ENCODE data around the gene TEX261.

DNA sequence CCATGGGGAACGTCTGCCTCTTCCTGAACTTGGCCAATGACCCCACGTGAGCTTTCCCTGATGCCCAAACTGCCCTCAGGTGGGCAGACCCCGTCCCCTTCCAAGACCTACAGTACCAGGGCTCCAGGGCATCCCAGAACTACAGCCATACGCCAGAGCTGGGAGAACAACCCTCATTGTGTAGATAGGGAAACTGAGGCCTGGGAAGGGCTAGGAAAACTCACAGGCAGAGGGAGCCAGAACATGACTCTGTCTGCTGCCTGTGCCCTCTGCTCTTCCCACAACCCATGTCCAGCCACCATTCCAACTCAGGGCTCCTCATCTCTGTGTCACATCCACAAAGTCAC lies 33.1 kb downstream of the TEX261 start:
- TF ChIP-seq, protein P1, sequence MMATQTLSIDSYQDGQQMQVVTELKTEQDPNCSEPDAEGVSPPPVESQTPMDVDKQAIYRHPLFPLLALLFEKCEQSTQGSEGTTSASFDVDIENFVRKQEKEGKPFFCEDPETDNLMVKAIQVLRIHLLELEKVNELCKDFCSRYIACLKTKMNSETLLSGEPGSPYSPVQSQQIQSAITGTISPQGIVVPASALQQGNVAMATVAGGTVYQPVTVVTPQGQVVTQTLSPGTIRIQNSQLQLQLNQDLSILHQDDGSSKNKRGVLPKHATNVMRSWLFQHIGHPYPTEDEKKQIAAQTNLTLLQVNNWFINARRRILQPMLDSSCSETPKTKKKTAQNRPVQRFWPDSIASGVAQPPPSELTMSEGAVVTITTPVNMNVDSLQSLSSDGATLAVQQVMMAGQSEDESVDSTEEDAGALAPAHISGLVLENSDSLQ (IDR thresholded peaks at IDR 0.05), result no peak
- no peak for TF ChIP-seq SUZ12 (IDR thresholded peaks at IDR 0.05)
- TF ChIP-seq ZNF384 (IDR thresholded peaks at IDR 0.05), result no peak
- TF ChIP-seq TARDBP (IDR thresholded peaks at IDR 0.05), result no peak
- TF ChIP-seq ARNT (IDR thresholded peaks at IDR 0.05), result no peak
- no peak for TF ChIP-seq BHLHE40 (IDR thresholded peaks at IDR 0.05; ENCODE audit: borderline replicate concordance)
